Measurements from ENCODE around the gene JARID2.

DNA sequence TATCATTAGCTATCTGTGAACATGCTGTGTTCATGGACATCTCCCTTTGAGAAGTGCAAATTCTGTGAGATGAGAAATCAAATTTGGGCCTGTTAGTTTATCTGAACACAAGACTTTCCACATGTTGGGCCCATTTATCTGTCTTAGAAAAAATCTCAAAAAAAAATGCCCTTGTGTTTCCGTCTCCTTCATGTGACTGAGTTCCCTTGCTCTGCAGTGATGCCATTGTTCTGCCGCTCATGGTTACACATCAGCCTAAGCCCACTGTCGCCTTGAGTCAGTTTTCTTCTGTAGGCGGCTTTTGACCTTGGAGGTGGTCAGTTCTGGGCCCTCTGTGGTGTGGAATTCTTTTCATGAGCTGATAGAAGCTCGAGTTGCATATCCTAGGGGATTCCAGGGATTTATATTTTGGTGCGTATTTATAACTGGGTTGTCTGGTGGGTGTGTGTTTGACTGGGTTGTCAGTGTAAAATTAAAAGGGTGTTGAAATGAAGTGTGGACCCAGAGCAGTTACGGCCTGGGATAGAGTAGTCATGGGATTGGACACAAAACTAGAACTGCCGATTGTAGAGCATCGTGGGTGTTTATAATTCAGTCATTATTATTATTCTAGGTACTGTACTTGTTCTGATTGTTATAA lies 156.7 kb downstream of the JARID2 start:
- TF ChIP-seq, protein P1, sequence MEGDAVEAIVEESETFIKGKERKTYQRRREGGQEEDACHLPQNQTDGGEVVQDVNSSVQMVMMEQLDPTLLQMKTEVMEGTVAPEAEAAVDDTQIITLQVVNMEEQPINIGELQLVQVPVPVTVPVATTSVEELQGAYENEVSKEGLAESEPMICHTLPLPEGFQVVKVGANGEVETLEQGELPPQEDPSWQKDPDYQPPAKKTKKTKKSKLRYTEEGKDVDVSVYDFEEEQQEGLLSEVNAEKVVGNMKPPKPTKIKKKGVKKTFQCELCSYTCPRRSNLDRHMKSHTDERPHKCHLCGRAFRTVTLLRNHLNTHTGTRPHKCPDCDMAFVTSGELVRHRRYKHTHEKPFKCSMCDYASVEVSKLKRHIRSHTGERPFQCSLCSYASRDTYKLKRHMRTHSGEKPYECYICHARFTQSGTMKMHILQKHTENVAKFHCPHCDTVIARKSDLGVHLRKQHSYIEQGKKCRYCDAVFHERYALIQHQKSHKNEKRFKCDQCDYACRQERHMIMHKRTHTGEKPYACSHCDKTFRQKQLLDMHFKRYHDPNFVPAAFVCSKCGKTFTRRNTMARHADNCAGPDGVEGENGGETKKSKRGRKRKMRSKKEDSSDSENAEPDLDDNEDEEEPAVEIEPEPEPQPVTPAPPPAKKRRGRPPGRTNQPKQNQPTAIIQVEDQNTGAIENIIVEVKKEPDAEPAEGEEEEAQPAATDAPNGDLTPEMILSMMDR (IDR thresholded peaks at IDR 0.05 in 4 of 5, conservative IDR thresholded peaks at IDR 0.05 in 1 of 5): no peak
- TF ChIP-seq POLR2A (IDR thresholded peaks at IDR 0.05): no peak

All from gastrocnemius medialis (tissue), 4 donors.